ENCODE measurements around the gene RAD51B. TPM values are rescaled to one million over a fixed set of nuclear protein-coding genes. Genes with fewer than 3 reads are reported as not detected.

Gene RAD51B
- total RNA-seq, 6 experiments from 2014 or later: 2.7 to 5.8 (median 4.3) TPM

- Histone ChIP-seq H3K9me3 (no peaks in the 10 kb centered on the region), H3K27me3 (no peaks in the 10 kb centered on the region), H3K4me3 (no peak overlapping the region), H3K27ac (peak overlapping the region; percentile 52 to 89 (median 74)), H3K4me1 (peaks cover 0 to 25% (median 12%) of the 10 kb centered on the region in 4 donors), H3K36me3 (no peaks in the 10 kb centered on the region)
- intact Hi-C loops (cut with DNase I): no loop called here
- DNase-seq: no peak
- TF ChIP-seq POLR2A (IDR thresholded peaks at IDR 0.05): no peak
- no peak for TF ChIP-seq CTCF (IDR thresholded peaks at IDR 0.05)
- ATAC-seq: peak in 3 of 4 donors; percentile 22 to 40 (median 28)
- WGBS (ENCODE audit: insufficient coverage, low coverage, low lambda C conversion rate, missing lambda C conversion rate): 62% methylated on average over 2 of the region's 2 CpGs
These were observed 345.8 kb downstream of the RAD51B start for GRCh38 chr14:68165274-68165843.

- intact Hi-C loops (cut with DNase I): no loop called here
- Histone ChIP-seq H3K9me3 (no peaks in the 10 kb centered on the region), H3K4me1 (peaks cover 0 to 40% (median 18%) of the 10 kb centered on the region in 4 donors), H3K27ac (no peak overlapping the region), H3K4me3 (no peak overlapping the region), H3K27me3 (no peaks in the 10 kb centered on the region), H3K36me3 (no peaks in the 10 kb centered on the region)
- TF ChIP-seq POLR2A (IDR thresholded peaks at IDR 0.05) (no peak), CTCF (IDR thresholded peaks at IDR 0.05) (no peak)
- 73% methylated on average over 3 of the region's 3 CpGs for WGBS (ENCODE audit: insufficient coverage, low coverage, low lambda C conversion rate, missing lambda C conversion rate)
- ATAC-seq: no peak
- DNase-seq: no peak
These were observed 347.3 kb downstream of the RAD51B start for GRCh38 chr14:68166731-68167382.

GRCh38 chr14:68167383-68168087, 348.0 kb downstream of the RAD51B start:
- TF ChIP-seq POLR2A (IDR thresholded peaks at IDR 0.05): no peak
- TF ChIP-seq CTCF (IDR thresholded peaks at IDR 0.05): no peak
- ATAC-seq: no peak
- H3K4me3 ChIP-seq: no peak overlapping the region

GRCh38 chr14:68168460-68169109, 349.0 kb downstream of the RAD51B start:
- WGBS (ENCODE audit: insufficient coverage, low coverage, low lambda C conversion rate, missing lambda C conversion rate): no CpG with 5 or more reads among the region's 1 CpG
- intact Hi-C loops (cut with DNase I): no loop called here
- Histone ChIP-seq H3K27ac (peak overlapping the region in 1 of 3 donors; percentile 6), H3K27me3 (no peaks in the 10 kb centered on the region), H3K4me1 (peaks cover 0 to 47% (median 21%) of the 10 kb centered on the region in 4 donors), H3K4me3 (no peak overlapping the region), H3K9me3 (no peaks in the 10 kb centered on the region), H3K36me3 (no peaks in the 10 kb centered on the region)
- TF ChIP-seq CTCF (IDR thresholded peaks at IDR 0.05): no peak
- TF ChIP-seq POLR2A (IDR thresholded peaks at IDR 0.05): no peak
- DNase-seq (no peak), ATAC-seq (no peak)

More at GRCh38 chr14:68167383-68168087, 348.0 kb downstream of the RAD51B start:
- DNase-seq: no peak
- WGBS (ENCODE audit: insufficient coverage, low coverage, low lambda C conversion rate, missing lambda C conversion rate): 67% methylated on average over 5 of the region's 5 CpGs
- H3K36me3 ChIP-seq: no peaks in the 10 kb centered on the region
- H3K27ac ChIP-seq: no peak overlapping the region
- intact Hi-C loops (cut with DNase I): no loop called here
- no peaks in the 10 kb centered on the region for H3K9me3 ChIP-seq
- H3K4me1 ChIP-seq: peaks cover 0 to 42% (median 19%) of the 10 kb centered on the region in 4 donors
- no peaks in the 10 kb centered on the region for H3K27me3 ChIP-seq
